ENCODE results near the gene STAM2.

STAM2 gene

GRCh38 chr2:152067823-152068222, 107.7 kb downstream of the STAM2 start:
- DNase-seq = no peak

All from kidney glomerular epithelial cell (primary cell).